ENCODE measurements around the gene C19orf25.
A peak's percentile ranks its signal among the peaks of the same experiment; 100 is the strongest.

Gene C19orf25

DNA sequence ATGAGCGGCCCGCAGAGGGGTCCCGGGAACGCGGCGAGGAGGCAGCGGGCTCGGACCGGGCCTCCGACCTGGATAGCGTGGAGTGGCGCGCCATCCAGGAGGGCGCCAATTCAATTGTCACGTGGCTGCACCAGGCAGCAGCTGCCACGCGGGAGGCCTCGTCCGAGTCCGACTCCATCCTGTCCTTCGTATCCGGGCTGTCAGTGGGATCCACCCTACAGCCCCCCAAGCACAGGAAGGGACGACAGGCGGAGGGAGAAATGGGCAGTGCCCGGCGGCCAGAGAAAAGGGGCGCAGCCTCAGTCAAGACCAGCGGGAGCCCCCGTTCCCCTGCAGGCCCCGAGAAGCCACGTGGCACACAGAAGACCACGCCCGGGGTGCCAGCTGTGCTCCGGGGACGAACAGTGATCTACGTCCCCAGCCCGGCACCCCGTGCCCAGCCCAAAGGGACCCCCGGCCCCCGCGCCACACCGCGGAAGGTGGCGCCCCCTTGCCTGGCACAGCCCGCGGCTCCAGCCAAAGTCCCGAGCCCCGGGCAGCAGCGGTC, 10.7 kb downstream of the C19orf25 start:
- no peaks in the 10 kb centered on the region for H3K36me3 ChIP-seq (ENCODE audit: control insufficient read depth, insufficient read depth, low read length)
- H3K27me3 ChIP-seq (ENCODE audit: control insufficient read depth, insufficient read depth, low read length) = peaks cover 11% of the 10 kb centered on the region
- H3K9ac ChIP-seq = no peak overlapping the region
- H2AFZ ChIP-seq = no peak overlapping the region
- peak overlapping the region; percentile 34 for H3K4me3 ChIP-seq (ENCODE audit: low read depth, low read length)
- H3K9me3 ChIP-seq (ENCODE audit: control insufficient read depth, low read length) = no peaks in the 10 kb centered on the region
- H3K4me2 ChIP-seq (ENCODE audit: low read length) = peak overlapping the region; percentile 67
- peaks cover 14% of the 10 kb centered on the region for H3K4me1 ChIP-seq
- H3K27ac ChIP-seq = no peak overlapping the region
- H3K79me2 ChIP-seq = peaks cover 10% of the 10 kb centered on the region
- TF ChIP-seq, protein P1, sequence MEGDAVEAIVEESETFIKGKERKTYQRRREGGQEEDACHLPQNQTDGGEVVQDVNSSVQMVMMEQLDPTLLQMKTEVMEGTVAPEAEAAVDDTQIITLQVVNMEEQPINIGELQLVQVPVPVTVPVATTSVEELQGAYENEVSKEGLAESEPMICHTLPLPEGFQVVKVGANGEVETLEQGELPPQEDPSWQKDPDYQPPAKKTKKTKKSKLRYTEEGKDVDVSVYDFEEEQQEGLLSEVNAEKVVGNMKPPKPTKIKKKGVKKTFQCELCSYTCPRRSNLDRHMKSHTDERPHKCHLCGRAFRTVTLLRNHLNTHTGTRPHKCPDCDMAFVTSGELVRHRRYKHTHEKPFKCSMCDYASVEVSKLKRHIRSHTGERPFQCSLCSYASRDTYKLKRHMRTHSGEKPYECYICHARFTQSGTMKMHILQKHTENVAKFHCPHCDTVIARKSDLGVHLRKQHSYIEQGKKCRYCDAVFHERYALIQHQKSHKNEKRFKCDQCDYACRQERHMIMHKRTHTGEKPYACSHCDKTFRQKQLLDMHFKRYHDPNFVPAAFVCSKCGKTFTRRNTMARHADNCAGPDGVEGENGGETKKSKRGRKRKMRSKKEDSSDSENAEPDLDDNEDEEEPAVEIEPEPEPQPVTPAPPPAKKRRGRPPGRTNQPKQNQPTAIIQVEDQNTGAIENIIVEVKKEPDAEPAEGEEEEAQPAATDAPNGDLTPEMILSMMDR (IDR thresholded peaks at IDR 0.05) = no peak

DNA sequence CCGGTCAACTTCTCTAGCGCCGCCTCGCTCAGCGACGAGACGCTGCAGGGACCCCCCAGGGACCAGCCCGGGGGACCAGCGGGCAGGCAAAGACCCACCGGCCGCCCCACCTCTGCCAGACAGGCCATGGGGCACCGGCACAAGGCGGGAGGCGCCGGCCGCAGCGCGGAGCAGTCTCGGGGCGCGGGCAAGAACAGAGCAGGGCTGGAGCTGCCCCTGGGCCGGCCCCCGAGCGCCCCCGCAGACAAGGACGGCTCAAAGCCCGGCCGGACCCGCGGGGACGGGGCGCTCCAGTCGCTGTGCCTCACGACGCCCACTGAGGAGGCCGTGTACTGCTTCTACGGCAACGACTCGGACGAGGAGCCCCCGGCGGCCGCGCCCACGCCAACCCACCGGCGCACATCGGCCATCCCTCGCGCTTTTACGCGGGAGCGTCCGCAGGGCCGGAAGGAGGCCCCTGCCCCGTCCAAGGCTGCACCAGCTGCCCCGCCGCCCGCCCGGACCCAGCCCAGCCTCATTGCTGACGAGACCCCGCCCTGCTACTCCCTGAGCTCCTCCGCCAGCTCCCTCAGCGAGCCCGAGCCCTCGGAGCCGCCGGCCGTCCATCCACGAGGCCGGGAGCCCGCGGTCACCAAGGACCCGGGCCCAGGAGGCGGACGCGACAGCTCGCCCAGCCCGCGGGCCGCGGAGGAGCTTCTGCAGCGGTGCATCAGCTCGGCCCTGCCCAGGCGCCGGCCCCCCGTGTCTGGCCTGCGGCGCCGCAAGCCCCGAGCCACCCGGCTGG, 11.3 kb downstream of the C19orf25 start:
- peaks cover 11% of the 10 kb centered on the region for H3K27me3 ChIP-seq (ENCODE audit: control insufficient read depth, insufficient read depth, low read length)
- no peaks in the 10 kb centered on the region for H3K36me3 ChIP-seq (ENCODE audit: control insufficient read depth, insufficient read depth, low read length)
- TF ChIP-seq, protein P1 (IDR thresholded peaks at IDR 0.05) = no peak

DNA sequence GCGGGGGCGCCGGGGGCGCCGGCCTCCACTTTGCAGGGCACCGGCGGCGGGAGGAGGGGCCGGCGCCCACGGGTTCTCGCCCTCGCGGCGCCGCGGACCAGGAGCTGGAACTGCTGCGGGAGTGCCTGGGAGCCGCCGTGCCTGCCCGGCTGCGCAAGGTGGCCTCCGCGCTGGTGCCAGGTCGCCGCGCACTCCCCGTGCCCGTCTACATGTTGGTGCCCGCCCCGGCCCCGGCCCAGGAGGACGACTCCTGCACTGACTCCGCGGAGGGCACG, 11.9 kb downstream of the C19orf25 start:
- Histone ChIP-seq H3K36me3 (ENCODE audit: control insufficient read depth, insufficient read depth, low read length) (no peaks in the 10 kb centered on the region), H3K4me3 (ENCODE audit: low read depth, low read length) (no peak overlapping the region), H2AFZ (no peak overlapping the region), H3K27me3 (ENCODE audit: control insufficient read depth, insufficient read depth, low read length) (peaks cover 11% of the 10 kb centered on the region), H3K9me3 (ENCODE audit: control insufficient read depth, low read length) (no peaks in the 10 kb centered on the region), H3K79me2 (peaks cover 10% of the 10 kb centered on the region), H3K27ac (no peak overlapping the region), H3K4me1 (peaks cover 14% of the 10 kb centered on the region), H3K9ac (no peak overlapping the region), H3K4me2 (ENCODE audit: low read length) (no peak overlapping the region)
- TF ChIP-seq, protein P1 (IDR thresholded peaks at IDR 0.05) = no peak

More for the DNA sequence above, 11.3 kb downstream of the C19orf25 start:
- H3K27ac ChIP-seq = no peak overlapping the region
- H3K4me1 ChIP-seq = peaks cover 14% of the 10 kb centered on the region
- peak overlapping the region; percentile 67 for H3K4me2 ChIP-seq (ENCODE audit: low read length)
- H3K9me3 ChIP-seq (ENCODE audit: control insufficient read depth, low read length) = no peaks in the 10 kb centered on the region
- H3K4me3 ChIP-seq (ENCODE audit: low read depth, low read length) = peak overlapping the region; percentile 11
- H3K9ac ChIP-seq = no peak overlapping the region
- peaks cover 10% of the 10 kb centered on the region for H3K79me2 ChIP-seq
- H2AFZ ChIP-seq = no peak overlapping the region

DNA sequence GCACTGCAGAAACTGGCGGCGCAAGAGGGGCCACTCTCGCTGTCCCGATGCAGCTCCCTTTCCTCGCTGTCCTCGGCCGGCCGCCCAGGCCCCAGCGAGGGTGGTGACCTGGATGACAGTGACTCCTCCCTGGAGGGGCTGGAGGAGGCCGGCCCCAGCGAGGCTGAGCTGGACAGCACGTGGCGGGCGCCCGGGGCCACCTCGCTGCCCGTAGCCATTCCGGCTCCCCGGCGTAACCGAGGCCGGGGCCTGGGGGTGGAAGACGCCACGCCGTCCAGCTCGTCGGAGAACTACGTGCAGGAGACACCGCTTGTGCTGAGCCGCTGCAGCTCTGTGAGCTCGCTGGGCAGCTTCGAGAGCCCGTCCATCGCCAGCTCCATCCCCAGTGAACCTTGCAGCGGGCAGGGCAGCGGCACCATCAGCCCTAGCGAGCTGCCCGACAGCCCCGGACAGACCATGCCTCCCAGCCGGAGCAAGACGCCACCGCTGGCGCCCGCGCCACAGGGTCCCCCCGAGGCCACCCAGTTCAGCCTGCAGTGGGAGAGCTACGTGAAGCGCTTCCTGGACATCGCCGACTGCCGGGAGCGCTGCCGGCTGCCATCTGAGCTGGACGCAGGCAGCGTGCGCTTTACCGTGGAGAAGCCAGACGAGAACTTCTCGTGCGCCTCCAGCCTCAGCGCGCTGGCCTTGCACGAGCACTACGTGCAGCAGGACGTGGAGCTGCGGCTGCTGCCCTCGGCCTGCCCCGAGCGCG, 12.4 kb downstream of the C19orf25 start:
- Histone ChIP-seq H3K4me3 (ENCODE audit: low read depth, low read length) (no peak overlapping the region), H3K27ac (no peak overlapping the region), H3K4me1 (peaks cover 14% of the 10 kb centered on the region), H3K36me3 (ENCODE audit: control insufficient read depth, insufficient read depth, low read length) (no peaks in the 10 kb centered on the region), H3K9ac (no peak overlapping the region), H3K79me2 (peaks cover 10% of the 10 kb centered on the region), H3K9me3 (ENCODE audit: control insufficient read depth, low read length) (no peaks in the 10 kb centered on the region), H3K27me3 (ENCODE audit: control insufficient read depth, insufficient read depth, low read length) (peaks cover 11% of the 10 kb centered on the region), H3K4me2 (ENCODE audit: low read length) (no peak overlapping the region), H2AFZ (no peak overlapping the region)
- TF ChIP-seq, protein P1 (IDR thresholded peaks at IDR 0.05) = no peak

All from parathyroid adenoma (tissue), 2 donors.